T-helper 1 cell (primary cell): Measurements from ENCODE around the gene RPL10A.
"Not testable (repeated sequence)": the region's sequence is repeated elsewhere in the genome, so short reads cannot be mapped to it uniquely, and the experiment has no call there.

Experiments
- DNase-seq, 5 donors: peaks; one replicate each; pipeline ENCODE4 v3.0.0-alpha.2; 2012 to 2020
- total RNA-seq, 4 donors: gene quantifications; one replicate each; lab custom pipeline; 2026; lab: John Stamatoyannopoulos, UW

The RPL10A gene
- 741 to 949 (median 915) reads per million in 4 donors for total RNA-seq

GRCh38 chr6:35468181-35468979 lies at the start of gene RPL10A:
Gene RPL10A, plus strand, starts transcription at chr6:35468401. Its CDS starts 34 bp downstream, at chr6:35468435.
- peak; percentile 91 to 97 (median 94) for DNase-seq

GRCh38 chr6:35419417-35419816 lies 48.8 kb upstream of the RPL10A start:
- peak in 1 of 5 donors; percentile 53 for DNase-seq

GRCh38 chr6:35419961-35420360 lies 48.2 kb upstream of the RPL10A start:
- no peak for DNase-seq

- DNase-seq, result no peak
These were observed 42.9 kb upstream of the RPL10A start for GRCh38 chr6:35425284-35425683.

GRCh38 chr6:35426074-35426473 lies 42.1 kb upstream of the RPL10A start:
- no peak for DNase-seq

- DNase-seq, result no peak
These were observed 40.8 kb upstream of the RPL10A start for GRCh38 chr6:35427435-35427834.

- no peak for DNase-seq
These were observed 40.3 kb upstream of the RPL10A start for GRCh38 chr6:35427851-35428321.

GRCh38 chr6:35428421-35429149 lies 39.6 kb upstream of the RPL10A start:
- no peak for DNase-seq

- DNase-seq, result no peak
These were observed 38.7 kb upstream of the RPL10A start for GRCh38 chr6:35429463-35429862.

- DNase-seq, result no peak
These were observed 35.9 kb upstream of the RPL10A start for GRCh38 chr6:35432291-35432690.

- not testable (repeated sequence) for DNase-seq
These were observed 35.5 kb upstream of the RPL10A start for GRCh38 chr6:35432702-35433101.

GRCh38 chr6:35435074-35435837 lies 32.9 kb upstream of the RPL10A start:
- DNase-seq, result no peak

GRCh38 chr6:35436071-35436857 lies 31.9 kb upstream of the RPL10A start:
- DNase-seq, result no peak

GRCh38 chr6:35438378-35439065 lies 29.7 kb upstream of the RPL10A start:
- DNase-seq, result not testable (repeated sequence)

GRCh38 chr6:35439308-35439707 lies 28.9 kb upstream of the RPL10A start:
- no peak for DNase-seq

- no peak for DNase-seq
These were observed 27.0 kb upstream of the RPL10A start for GRCh38 chr6:35441205-35441604.

GRCh38 chr6:35441642-35442041 lies 26.6 kb upstream of the RPL10A start:
- no peak for DNase-seq

- no peak for DNase-seq
These were observed 25.5 kb upstream of the RPL10A start for GRCh38 chr6:35442693-35443092.

- DNase-seq, result no peak
These were observed 24.7 kb upstream of the RPL10A start for GRCh38 chr6:35443341-35444030.

GRCh38 chr6:35445691-35446090 lies 22.5 kb upstream of the RPL10A start:
- DNase-seq, result peak in 1 of 5 donors; percentile 57

GRCh38 chr6:35448191-35448590 lies 20.0 kb upstream of the RPL10A start:
- DNase-seq, result no peak
